OCI-LY1 (cell line): ENCODE data around the gene LDHA.
"Not testable (repeated sequence)": the region's sequence is repeated elsewhere in the genome, so short reads cannot be mapped to it uniquely, and the experiment has no call there.

Experiments
- H2AFZ ChIP-seq: fragments of 200-600 bp; sonication (generic), shearing (Covaris generic); 2 replicates; pipeline ENCODE4 v1.6.0; 2014; ENCODE audit warnings: antibody characterized with exemption, mild to moderate bottlenecking, low read length
- H3F3A ChIP-seq: fragments of 200-600 bp; sonication (generic), shearing (Covaris generic); 2 replicates; pipeline ENCODE4 v1.6.0; 2014; ENCODE audit warnings: mild to moderate bottlenecking, antibody characterized with exemption, low read length, moderate library complexity; ENCODE audit not compliant: insufficient read depth
- H3K27ac ChIP-seq: fragments of 200-600 bp; sonication (generic); 2 replicates; pipeline ENCODE4 v1.5.1; 2014; ENCODE audit warnings: low read length, mixed run types, mild to moderate bottlenecking, low read depth; ENCODE audit not compliant: poor library complexity, severe bottlenecking
- H3K27me3 ChIP-seq: fragments of 200-600 bp; sonication (generic); 2 replicates; pipeline ENCODE4 v1.6.0; 2014; ENCODE audit warnings: antibody characterized with exemption, mild to moderate bottlenecking, low read length, moderate library complexity; ENCODE audit not compliant: insufficient read depth
- H3K36me3 ChIP-seq: fragments of 200-600 bp; sonication (generic); 2 replicates; pipeline ENCODE4 v1.6.1; 2014; ENCODE audit warnings: mild to moderate bottlenecking, antibody characterized with exemption, low read length, moderate library complexity, mixed read lengths; ENCODE audit not compliant: insufficient read depth
- H3K4me1 ChIP-seq: fragments of 200-600 bp; sonication (generic); 2 replicates; pipeline ENCODE4 v1.5.1; 2014; ENCODE audit warnings: mild to moderate bottlenecking, low read length, moderate library complexity; ENCODE audit not compliant: insufficient read depth, severe bottlenecking
- H3K4me2 ChIP-seq: fragments of 200-600 bp; sonication (generic), shearing (Covaris generic); 2 replicates; pipeline ENCODE4 v1.6.1; 2014; ENCODE audit warnings: low read length
- H3K4me3 ChIP-seq: fragments of 200-600 bp; sonication (generic); 2 replicates; pipeline ENCODE4 v1.5.1; 2014; ENCODE audit warnings: low read length, low read depth, mild to moderate bottlenecking, mixed read lengths; ENCODE audit not compliant: poor library complexity, severe bottlenecking
- H3K79me2 ChIP-seq: fragments of 200-600 bp; shearing (Covaris generic); 2 replicates; pipeline ENCODE4 v1.6.1; 2016; ENCODE audit warnings: mixed run types, low read length, mixed read lengths; ENCODE audit not compliant: insufficient read depth
- H3K9ac ChIP-seq: fragments of 200-600 bp; sonication (generic), shearing (Covaris generic); 2 replicates; pipeline ENCODE4 v1.6.1; 2014; ENCODE audit warnings: mild to moderate bottlenecking, low read length, mixed read lengths
- H3K9me2 ChIP-seq: fragments of 200-600 bp; sonication (generic), shearing (Covaris generic); 2 replicates; pipeline ENCODE4 v1.6.1; 2014; ENCODE audit warnings: low read depth, mild to moderate bottlenecking, low read length, mixed read lengths
- H3K9me3 ChIP-seq: fragments of 200-600 bp; shearing (Covaris generic); 2 replicates; pipeline ENCODE4 v1.6.1; 2014; ENCODE audit warnings: low read length, mixed read lengths
- H4K20me1 ChIP-seq: fragments of 200-600 bp; sonication (generic), shearing (Covaris generic); 2 replicates; pipeline ENCODE4 v1.6.0; 2016; ENCODE audit warnings: mild to moderate bottlenecking, low read length; ENCODE audit not compliant: insufficient read depth
- CTCF ChIP-seq: fragments of 200-600 bp; sonication (generic), shearing (Covaris generic); IDR thresholded peaks from 2 replicates; pipeline ENCODE4 v1.5.1; 2017; ENCODE audit warnings: mild to moderate bottlenecking, antibody characterized with exemption, low read length, moderate library complexity, mixed read lengths
- EZH2 ChIP-seq: fragments of 200-600 bp; sonication (generic), shearing (Covaris generic); IDR thresholded peaks from 2 replicates; pipeline ENCODE4 v1.8.0; 2017; ENCODE audit warnings: borderline replicate concordance, mixed run types, mild to moderate bottlenecking, antibody characterized with exemption, low read length, moderate library complexity, mixed read lengths

Gene LDHA

DNA sequence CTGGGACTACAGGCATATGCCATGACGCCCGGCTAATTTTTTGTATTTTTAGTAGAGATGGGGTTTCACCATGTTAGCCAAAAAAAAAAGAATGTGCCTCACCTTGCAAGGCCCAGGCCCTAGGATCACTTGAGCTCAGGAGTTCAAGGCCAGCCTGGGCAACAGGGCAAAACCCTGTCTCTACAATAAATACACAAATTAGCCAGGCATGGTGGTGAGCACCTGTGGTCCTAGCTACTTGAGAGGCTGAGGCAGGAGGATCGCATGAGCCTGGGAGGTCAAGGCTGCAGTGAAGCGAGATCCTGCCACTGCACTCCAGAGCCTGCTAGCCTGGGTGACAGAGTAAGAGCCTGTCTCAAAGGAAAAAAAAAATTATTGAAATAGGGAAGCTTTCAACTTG lies 9.7 kb downstream of the LDHA start:
- TF ChIP-seq CTCF, result no peak
- no peak for TF ChIP-seq EZH2
- H2AFZ ChIP-seq, result no peak overlapping the region
- no peaks in the 10 kb centered on the region for H3K9me2 ChIP-seq
- H3K4me3 ChIP-seq, result no peak overlapping the region
- peaks cover 12% of the 10 kb centered on the region for H3F3A ChIP-seq
- H3K79me2 ChIP-seq, result no peaks in the 10 kb centered on the region
- H3K36me3 ChIP-seq, result peaks cover 86% of the 10 kb centered on the region
- no peak overlapping the region for H3K27ac ChIP-seq
- H3K9me3 ChIP-seq, result no peaks in the 10 kb centered on the region
- no peak overlapping the region for H3K9ac ChIP-seq
- H4K20me1 ChIP-seq, result peaks cover 3% of the 10 kb centered on the region; the same call in 1 of the 2 replicates
- H3K4me2 ChIP-seq, result no peak overlapping the region
- no peaks in the 10 kb centered on the region for H3K4me1 ChIP-seq
- H3K27me3 ChIP-seq, result no peaks in the 10 kb centered on the region

- H3K79me2 ChIP-seq, H3K9me3 ChIP-seq, H3K4me3 ChIP-seq, H4K20me1 ChIP-seq, H3K27ac ChIP-seq, H3K4me2 ChIP-seq, H2AFZ ChIP-seq, H3K27me3 ChIP-seq, H3K9me2 ChIP-seq, H3K4me1 ChIP-seq, H3K9ac ChIP-seq: not testable (repeated sequence)
- Histone ChIP-seq H3F3A (peaks cover 12% of the 10 kb centered on the region), H3K36me3 (peaks cover 62% of the 10 kb centered on the region)
Observed at GRCh38 chr11:18407400-18407799, 13.0 kb downstream of the LDHA start.

DNA sequence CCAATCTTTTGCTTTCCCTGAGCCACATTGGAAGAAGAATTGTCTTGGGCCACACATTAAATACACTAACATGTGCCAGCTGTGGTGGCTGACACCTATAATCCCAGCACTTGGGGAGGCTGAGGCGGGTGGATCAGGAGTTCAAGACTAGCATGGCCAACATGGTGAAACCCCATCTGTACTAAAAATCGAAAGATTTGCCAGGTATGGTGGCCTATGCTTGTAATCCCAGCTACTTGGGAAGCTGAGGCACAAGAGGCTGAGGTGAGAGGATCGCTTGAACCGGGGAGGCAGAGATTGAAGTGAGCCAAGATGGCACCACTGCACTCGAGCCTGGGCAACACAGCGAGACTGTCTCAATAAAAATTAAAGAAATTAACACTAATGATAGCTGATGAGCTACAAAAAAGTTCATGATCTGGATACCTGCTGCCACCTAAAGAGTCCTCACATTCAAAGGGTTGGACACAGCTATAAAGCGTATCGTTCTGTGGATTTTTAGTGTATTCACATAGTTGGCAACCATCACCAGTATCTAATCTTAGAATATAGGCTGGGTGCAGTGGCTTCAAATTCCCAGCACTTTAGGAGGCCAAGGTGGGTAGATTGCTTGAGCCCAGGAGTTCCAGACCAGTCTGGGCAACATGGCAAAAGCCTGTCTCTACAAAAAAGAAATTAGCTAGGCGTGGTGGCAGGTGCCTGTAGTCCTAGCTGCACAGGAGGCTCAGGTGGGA lies 14.4 kb downstream of the LDHA start:
- Histone ChIP-seq H3K9me2 (no peaks in the 10 kb centered on the region), H3K9ac (no peak overlapping the region), H2AFZ (no peak overlapping the region), H3K27me3 (no peaks in the 10 kb centered on the region), H3K4me2 (no peak overlapping the region), H3F3A (peaks cover 8% of the 10 kb centered on the region; the same call in 1 of the 2 replicates), H3K27ac (no peak overlapping the region), H3K4me1 (no peaks in the 10 kb centered on the region), H3K9me3 (no peaks in the 10 kb centered on the region), H4K20me1 (no peaks in the 10 kb centered on the region), H3K4me3 (no peak overlapping the region), H3K36me3 (peaks cover 49% of the 10 kb centered on the region), H3K79me2 (no peaks in the 10 kb centered on the region)
- no peak for TF ChIP-seq CTCF
- no peak for TF ChIP-seq EZH2

- no peaks in the 10 kb centered on the region for H4K20me1 ChIP-seq
- H3K4me3 ChIP-seq, result no peak overlapping the region
- peaks cover 5% of the 10 kb centered on the region for H3K4me1 ChIP-seq
- no peak overlapping the region for H3K4me2 ChIP-seq
- no peaks in the 10 kb centered on the region for H3K9me2 ChIP-seq
- no peaks in the 10 kb centered on the region for H3K9me3 ChIP-seq
- no peaks in the 10 kb centered on the region for H3K79me2 ChIP-seq
- no peak overlapping the region for H3K27ac ChIP-seq
- no peak overlapping the region for H2AFZ ChIP-seq
- no peak overlapping the region for H3K9ac ChIP-seq
- H3K36me3 ChIP-seq, result no peaks in the 10 kb centered on the region
- no peaks in the 10 kb centered on the region for H3K27me3 ChIP-seq
- TF ChIP-seq EZH2, result no peak
- no peak for TF ChIP-seq CTCF
- H3F3A ChIP-seq, result no peaks in the 10 kb centered on the region
Observed at GRCh38 chr11:18416459-18416858, 22.1 kb downstream of the LDHA start.
